Panc1 (cell line): ENCODE data around the gene CREB5.

Experiments used
- REST ChIP-seq, 2 experiments: IDR thresholded peaks; 2 replicates each; pipeline ENCODE4 v1.6.1; 2011 to 2012; ENCODE audit warnings: low read depth in 2 of 2, control low read depth in 1 of 2, low read length in 1 of 2, mild to moderate bottlenecking in 1 of 2, moderate library complexity in 1 of 2; ENCODE audit not compliant: insufficient read depth in 1 of 2
- TF ChIP-seq, protein P1 (sequence below): fragments of 450-650 bp; IDR thresholded peaks from 2 replicates; pipeline ENCODE4 v1.5.1; 2017; ENCODE audit warnings: mild to moderate bottlenecking

DNA sequence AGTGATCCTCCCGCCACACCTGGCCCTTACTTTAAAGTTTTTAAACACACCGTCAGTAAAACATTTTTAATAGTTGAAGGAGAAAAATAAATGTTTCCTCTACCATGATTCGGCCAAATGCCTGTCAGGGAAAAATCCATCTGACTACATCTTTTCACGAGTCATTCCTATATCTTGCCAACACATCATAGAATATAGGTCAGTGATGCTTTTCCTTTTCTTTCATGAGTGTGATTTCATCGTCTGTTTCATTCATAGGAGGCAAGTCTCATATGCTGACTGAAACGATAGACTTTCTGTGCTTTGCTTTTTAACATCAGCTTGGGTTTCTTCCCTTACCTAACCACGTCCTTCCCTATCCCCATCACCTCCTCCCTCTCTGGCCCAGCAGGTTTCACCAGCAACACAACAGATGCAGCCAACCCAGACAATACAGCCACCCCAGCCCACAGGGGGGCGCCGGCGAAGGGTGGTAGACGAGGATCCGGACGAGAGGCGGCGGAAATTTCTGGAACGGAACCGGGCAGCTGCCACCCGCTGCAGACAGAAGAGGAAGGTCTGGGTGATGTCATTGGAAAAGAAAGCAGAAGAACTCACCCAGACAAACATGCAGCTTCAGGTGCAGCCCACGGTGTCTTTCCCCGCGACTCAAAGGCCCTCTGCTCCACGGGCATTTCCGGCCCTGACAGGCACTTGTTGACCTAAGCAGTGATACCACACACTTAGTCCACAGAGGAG, 396.6 kb downstream of the CREB5 start:
- TF ChIP-seq, protein P1, sequence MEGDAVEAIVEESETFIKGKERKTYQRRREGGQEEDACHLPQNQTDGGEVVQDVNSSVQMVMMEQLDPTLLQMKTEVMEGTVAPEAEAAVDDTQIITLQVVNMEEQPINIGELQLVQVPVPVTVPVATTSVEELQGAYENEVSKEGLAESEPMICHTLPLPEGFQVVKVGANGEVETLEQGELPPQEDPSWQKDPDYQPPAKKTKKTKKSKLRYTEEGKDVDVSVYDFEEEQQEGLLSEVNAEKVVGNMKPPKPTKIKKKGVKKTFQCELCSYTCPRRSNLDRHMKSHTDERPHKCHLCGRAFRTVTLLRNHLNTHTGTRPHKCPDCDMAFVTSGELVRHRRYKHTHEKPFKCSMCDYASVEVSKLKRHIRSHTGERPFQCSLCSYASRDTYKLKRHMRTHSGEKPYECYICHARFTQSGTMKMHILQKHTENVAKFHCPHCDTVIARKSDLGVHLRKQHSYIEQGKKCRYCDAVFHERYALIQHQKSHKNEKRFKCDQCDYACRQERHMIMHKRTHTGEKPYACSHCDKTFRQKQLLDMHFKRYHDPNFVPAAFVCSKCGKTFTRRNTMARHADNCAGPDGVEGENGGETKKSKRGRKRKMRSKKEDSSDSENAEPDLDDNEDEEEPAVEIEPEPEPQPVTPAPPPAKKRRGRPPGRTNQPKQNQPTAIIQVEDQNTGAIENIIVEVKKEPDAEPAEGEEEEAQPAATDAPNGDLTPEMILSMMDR: peak; percentile 24; the same call in 1 of the 2 replicates
- TF ChIP-seq REST (IDR thresholded peaks at IDR 0.05; ENCODE audit: insufficient read depth in 1 of 2, low read depth in 2 of 2, low read length in 1 of 2): no peak
